GM23338 (cell line): Measurements from ENCODE around the gene AP3S1. TPM values are rescaled to one million over a fixed set of nuclear protein-coding genes. Genes with fewer than 3 reads are reported as not detected.

ENCODE experiments used
- ATAC-seq: fragments of 200-7000 bp; cut with Tn5 transposase; 3 replicates; pipeline ENCODE4 v1.9.1; 2020
- DNase-seq: peaks from one replicate; pipeline ENCODE4 v3.0.0-alpha.2; 2015; ENCODE audit warnings: low spot score
- H2AFZ ChIP-seq: fragments of 200-600 bp; sonication (generic); 2 replicates; pipeline ENCODE4 v1.8.0; 2016; ENCODE audit warnings: antibody characterized with exemption, mild to moderate bottlenecking, moderate library complexity
- H3F3A ChIP-seq: fragments of 200-600 bp; sonication (generic); replicated peaks from 2 replicates; pipeline ENCODE4 v1.8.0; 2017; ENCODE audit warnings: antibody characterized with exemption, mixed run types, low read depth
- H3K27ac ChIP-seq: fragments of 200-600 bp; sonication (generic); 2 replicates; pipeline ENCODE4 v1.6.1; 2016; ENCODE audit warnings: low read depth
- H3K27me3 ChIP-seq: fragments of 200-600 bp; sonication (generic); 2 replicates; pipeline ENCODE4 v1.8.0; 2016; ENCODE audit warnings: mild to moderate bottlenecking, mixed run types, moderate library complexity; ENCODE audit not compliant: insufficient read depth
- H3K36me3 ChIP-seq: fragments of 200-600 bp; sonication (generic); 2 replicates; pipeline ENCODE4 v1.8.0; 2016; ENCODE audit warnings: mild to moderate bottlenecking; ENCODE audit not compliant: insufficient read depth
- H3K4me1 ChIP-seq: fragments of 200-600 bp; sonication (generic); 2 replicates; pipeline ENCODE4 v1.8.0; 2016; ENCODE audit warnings: mild to moderate bottlenecking, moderate library complexity; ENCODE audit not compliant: insufficient read depth
- H3K4me2 ChIP-seq: fragments of 200-600 bp; sonication (generic); 2 replicates; pipeline ENCODE4 v1.7.1; 2017; ENCODE audit warnings: mixed run types
- H3K4me3 ChIP-seq: fragments of 200-600 bp; sonication (generic); 2 replicates; pipeline ENCODE4 v1.6.1; 2016; ENCODE audit warnings: mixed run types
- H3K79me2 ChIP-seq: fragments of 200-600 bp; sonication (generic); replicated peaks from 2 replicates; pipeline ENCODE4 v1.8.0; 2017; ENCODE audit warnings: mild to moderate bottlenecking; ENCODE audit not compliant: insufficient read depth
- H3K9me2 ChIP-seq: fragments of 200-600 bp; sonication (generic); 2 replicates; pipeline ENCODE4 v1.8.0; 2017; ENCODE audit not compliant: insufficient read depth
- H4K20me1 ChIP-seq: fragments of 200-600 bp; sonication (generic); replicated peaks from 2 replicates; pipeline ENCODE4 v1.8.0; 2017; ENCODE audit warnings: mild to moderate bottlenecking; ENCODE audit not compliant: insufficient read depth
- H3K27ac Mint-ChIP-seq: 2 replicates; pipeline ENCODE4 v1.8.0; 2020; ENCODE audit warnings: inconsistent platforms, mild to moderate bottlenecking, moderate library complexity, mixed read lengths
- H3K27me3 Mint-ChIP-seq: 3 replicates; pipeline ENCODE4 v1.8.0; 2022; ENCODE audit warnings: low read depth, mild to moderate bottlenecking, moderate library complexity, mixed read lengths, inconsistent platforms; ENCODE audit not compliant: insufficient read depth, poor library complexity
- H3K36me3 Mint-ChIP-seq: 3 replicates; pipeline ENCODE4 v1.8.0; 2021; ENCODE audit warnings: low read depth, mild to moderate bottlenecking, inconsistent platforms, moderate library complexity, mixed read lengths
- H3K4me1 Mint-ChIP-seq: 3 replicates; pipeline ENCODE4 v1.8.0; 2020; ENCODE audit warnings: mild to moderate bottlenecking, inconsistent platforms, mixed read lengths
- H3K4me3 Mint-ChIP-seq: 3 replicates; pipeline ENCODE4 v1.8.0; 2021; ENCODE audit warnings: moderate library complexity, mild to moderate bottlenecking, inconsistent platforms, mixed read lengths
- H3K9me3 Mint-ChIP-seq: 3 replicates; pipeline ENCODE4 v1.8.0; 2020; ENCODE audit warnings: moderate library complexity, mild to moderate bottlenecking, inconsistent platforms, mixed read lengths
- CREB1 ChIP-seq: fragments of 250-450 bp; sonication (Bioruptor Pico); IDR thresholded peaks from 2 replicates; pipeline ENCODE4 v1.5.0; 2020; ENCODE audit warnings: low read depth, mild to moderate bottlenecking, moderate library complexity
- EZH2phosphoT487 ChIP-seq: fragments of 200-600 bp; sonication (generic); IDR thresholded peaks from one replicate; pipeline ENCODE4 v1.8.1; 2018; ENCODE audit warnings: antibody characterized with exemption; ENCODE audit not compliant: unreplicated experiment
- POLR2AphosphoS5 ChIP-seq: IDR thresholded peaks from 2 replicates; pipeline ENCODE4 v1.6.1; 2016; ENCODE audit warnings: antibody characterized with exemption, low read depth
- ZNF114 ChIP-seq: fragments of 250-450 bp; sonication (Bioruptor Pico); IDR thresholded peaks from 2 replicates; pipeline ENCODE4 v1.5.0; 2020; ENCODE audit warnings: mild to moderate bottlenecking, moderate library complexity
- ZNF331 ChIP-seq: fragments of 250-450 bp; sonication (Bioruptor Pico); IDR thresholded peaks from 2 replicates; pipeline ENCODE4 v1.5.0; 2020; ENCODE audit warnings: low read depth, mild to moderate bottlenecking, moderate library complexity
- polyA plus RNA-seq: library from polyadenylated mRNA; unstranded; fragments of >200 nt; fragmentation: Nextera tagmentation; extraction: Ambion mirVana; gene quantifications from 2 replicates; pipeline ENCODE4 v1.2.1, GENCODE V29; 2016
- total RNA-seq: library from RNA; depleted of rRNA; stranded (reverse); fragments of >200 nt; shearing (Covaris generic); gene quantifications from 2 replicates; pipeline ENCODE4 v1.2.3, GENCODE V29; 2014
- TF ChIP-seq, protein P1 (sequence below): IDR thresholded peaks from one replicate; pipeline ENCODE4 v1.6.1; 2018; ENCODE audit warnings: antibody characterized with exemption; ENCODE audit not compliant: unreplicated experiment
- TF ChIP-seq, protein P2 (sequence below): IDR thresholded peaks from 2 replicates; pipeline ENCODE4 v1.6.1; 2016; ENCODE audit warnings: antibody characterized with exemption
- TF ChIP-seq, protein P3 (sequence below), 2 experiments: fragments of 200-600 bp in 1 of 2; sonication (generic) in 1 of 2; conservative IDR thresholded peaks; 2 replicates each; pipeline versions ENCODE4 v1.5.1 to v1.6.1; 2016 to 2017; ENCODE audit warnings: antibody characterized with exemption in 2 of 2, low read depth in 2 of 2, mild to moderate bottlenecking in 2 of 2, moderate library complexity in 1 of 2
- TF ChIP-seq, protein P4 (sequence below): fragments of 250-450 bp; sonication (Bioruptor Pico); IDR thresholded peaks from 2 replicates; pipeline ENCODE4 v1.5.0; 2020; ENCODE audit warnings: mild to moderate bottlenecking, moderate library complexity

Gene AP3S1
- total and polyA plus RNA-seq, 2 experiments from 2014 or later, result 143 to 232 TPM

DNA sequence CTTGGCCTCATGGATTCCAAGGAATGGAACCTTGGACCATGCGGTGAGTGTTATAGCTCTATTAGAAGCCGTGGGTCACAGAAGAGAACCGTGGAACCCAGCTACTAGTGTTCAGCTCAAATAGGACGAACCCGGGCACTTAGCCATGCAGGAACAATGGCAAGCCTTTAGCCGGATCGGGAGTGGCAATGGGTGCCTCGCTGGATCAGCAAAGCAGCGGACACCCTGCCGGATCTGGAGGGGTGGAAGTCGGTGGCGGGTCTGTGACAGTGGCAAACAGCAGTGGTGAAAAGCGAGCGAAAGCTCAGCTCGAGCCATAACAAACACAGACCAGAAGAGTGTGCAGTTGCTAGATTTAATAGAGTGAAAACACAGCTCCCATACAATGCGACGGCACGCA lies 22.9 kb upstream of the AP3S1 start (continued):
- TF ChIP-seq POLR2AphosphoS5, result no peak
- TF ChIP-seq, protein P1, sequence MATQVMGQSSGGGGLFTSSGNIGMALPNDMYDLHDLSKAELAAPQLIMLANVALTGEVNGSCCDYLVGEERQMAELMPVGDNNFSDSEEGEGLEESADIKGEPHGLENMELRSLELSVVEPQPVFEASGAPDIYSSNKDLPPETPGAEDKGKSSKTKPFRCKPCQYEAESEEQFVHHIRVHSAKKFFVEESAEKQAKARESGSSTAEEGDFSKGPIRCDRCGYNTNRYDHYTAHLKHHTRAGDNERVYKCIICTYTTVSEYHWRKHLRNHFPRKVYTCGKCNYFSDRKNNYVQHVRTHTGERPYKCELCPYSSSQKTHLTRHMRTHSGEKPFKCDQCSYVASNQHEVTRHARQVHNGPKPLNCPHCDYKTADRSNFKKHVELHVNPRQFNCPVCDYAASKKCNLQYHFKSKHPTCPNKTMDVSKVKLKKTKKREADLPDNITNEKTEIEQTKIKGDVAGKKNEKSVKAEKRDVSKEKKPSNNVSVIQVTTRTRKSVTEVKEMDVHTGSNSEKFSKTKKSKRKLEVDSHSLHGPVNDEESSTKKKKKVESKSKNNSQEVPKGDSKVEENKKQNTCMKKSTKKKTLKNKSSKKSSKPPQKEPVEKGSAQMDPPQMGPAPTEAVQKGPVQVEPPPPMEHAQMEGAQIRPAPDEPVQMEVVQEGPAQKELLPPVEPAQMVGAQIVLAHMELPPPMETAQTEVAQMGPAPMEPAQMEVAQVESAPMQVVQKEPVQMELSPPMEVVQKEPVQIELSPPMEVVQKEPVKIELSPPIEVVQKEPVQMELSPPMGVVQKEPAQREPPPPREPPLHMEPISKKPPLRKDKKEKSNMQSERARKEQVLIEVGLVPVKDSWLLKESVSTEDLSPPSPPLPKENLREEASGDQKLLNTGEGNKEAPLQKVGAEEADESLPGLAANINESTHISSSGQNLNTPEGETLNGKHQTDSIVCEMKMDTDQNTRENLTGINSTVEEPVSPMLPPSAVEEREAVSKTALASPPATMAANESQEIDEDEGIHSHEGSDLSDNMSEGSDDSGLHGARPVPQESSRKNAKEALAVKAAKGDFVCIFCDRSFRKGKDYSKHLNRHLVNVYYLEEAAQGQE, result no peak
- TF ChIP-seq, protein P2, sequence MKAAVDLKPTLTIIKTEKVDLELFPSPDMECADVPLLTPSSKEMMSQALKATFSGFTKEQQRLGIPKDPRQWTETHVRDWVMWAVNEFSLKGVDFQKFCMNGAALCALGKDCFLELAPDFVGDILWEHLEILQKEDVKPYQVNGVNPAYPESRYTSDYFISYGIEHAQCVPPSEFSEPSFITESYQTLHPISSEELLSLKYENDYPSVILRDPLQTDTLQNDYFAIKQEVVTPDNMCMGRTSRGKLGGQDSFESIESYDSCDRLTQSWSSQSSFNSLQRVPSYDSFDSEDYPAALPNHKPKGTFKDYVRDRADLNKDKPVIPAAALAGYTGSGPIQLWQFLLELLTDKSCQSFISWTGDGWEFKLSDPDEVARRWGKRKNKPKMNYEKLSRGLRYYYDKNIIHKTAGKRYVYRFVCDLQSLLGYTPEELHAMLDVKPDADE, result no peak
- TF ChIP-seq EZH2phosphoT487, result no peak
- no peak for TF ChIP-seq ZNF114 (CRISPR knock-in tag)
- TF ChIP-seq, protein P3, sequence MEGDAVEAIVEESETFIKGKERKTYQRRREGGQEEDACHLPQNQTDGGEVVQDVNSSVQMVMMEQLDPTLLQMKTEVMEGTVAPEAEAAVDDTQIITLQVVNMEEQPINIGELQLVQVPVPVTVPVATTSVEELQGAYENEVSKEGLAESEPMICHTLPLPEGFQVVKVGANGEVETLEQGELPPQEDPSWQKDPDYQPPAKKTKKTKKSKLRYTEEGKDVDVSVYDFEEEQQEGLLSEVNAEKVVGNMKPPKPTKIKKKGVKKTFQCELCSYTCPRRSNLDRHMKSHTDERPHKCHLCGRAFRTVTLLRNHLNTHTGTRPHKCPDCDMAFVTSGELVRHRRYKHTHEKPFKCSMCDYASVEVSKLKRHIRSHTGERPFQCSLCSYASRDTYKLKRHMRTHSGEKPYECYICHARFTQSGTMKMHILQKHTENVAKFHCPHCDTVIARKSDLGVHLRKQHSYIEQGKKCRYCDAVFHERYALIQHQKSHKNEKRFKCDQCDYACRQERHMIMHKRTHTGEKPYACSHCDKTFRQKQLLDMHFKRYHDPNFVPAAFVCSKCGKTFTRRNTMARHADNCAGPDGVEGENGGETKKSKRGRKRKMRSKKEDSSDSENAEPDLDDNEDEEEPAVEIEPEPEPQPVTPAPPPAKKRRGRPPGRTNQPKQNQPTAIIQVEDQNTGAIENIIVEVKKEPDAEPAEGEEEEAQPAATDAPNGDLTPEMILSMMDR (conservative IDR thresholded peaks at IDR 0.05; ENCODE audit: low read depth in 2 of 2), result no peak
- TF ChIP-seq ZNF331, result no peak

DNA sequence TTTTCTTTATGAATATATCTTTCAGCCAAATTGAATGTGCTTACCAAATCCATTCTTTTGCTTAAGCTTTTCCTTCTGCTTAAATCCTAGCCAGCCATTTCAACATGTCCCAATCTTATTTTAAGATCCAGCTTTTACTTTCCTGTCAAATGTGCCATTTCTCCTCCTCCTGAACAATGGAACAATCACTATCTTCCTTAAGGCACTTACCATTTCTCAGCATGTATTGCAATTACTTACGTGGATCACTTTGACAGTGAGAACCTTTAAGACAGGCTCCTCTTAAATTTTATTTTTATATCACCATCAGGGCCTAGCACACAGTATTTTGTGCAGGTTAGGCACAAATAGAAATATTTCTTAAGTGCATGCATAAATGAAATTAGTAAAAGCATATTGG lies 20.9 kb upstream of the AP3S1 start:
- no peaks in the 10 kb centered on the region for H4K20me1 ChIP-seq
- peaks cover 7% of the 10 kb centered on the region for H3K9me2 ChIP-seq
- peaks cover 13% of the 10 kb centered on the region for H3K9me3 Mint-ChIP-seq
- peaks cover 12% of the 10 kb centered on the region; the same call in 2 of the 3 replicates for H3K4me1 Mint-ChIP-seq
- H3K27ac ChIP-seq, result no peak overlapping the region
- H3K4me3 ChIP-seq, result no peak overlapping the region
- peaks cover 4% of the 10 kb centered on the region for H3K27me3 ChIP-seq
- no peak overlapping the region for H3K4me3 Mint-ChIP-seq
- no peaks in the 10 kb centered on the region for H3K36me3 ChIP-seq
- H3K4me2 ChIP-seq, result no peak overlapping the region
- H3K27ac Mint-ChIP-seq, result no peak overlapping the region
- no peaks in the 10 kb centered on the region; the same call in 1 of the 2 replicates for H3K4me1 ChIP-seq
- no peaks in the 10 kb centered on the region for H3F3A ChIP-seq
- H3K79me2 ChIP-seq, result no peaks in the 10 kb centered on the region
- peaks cover 5% of the 10 kb centered on the region for H3K27me3 Mint-ChIP-seq
- DNase-seq (no peak), ATAC-seq (no peak)
- no peak overlapping the region for H2AFZ ChIP-seq
- H3K36me3 Mint-ChIP-seq, result peaks cover 3% of the 10 kb centered on the region; the same call in 1 of the 3 replicates
- TF ChIP-seq, protein P2, result no peak
- TF ChIP-seq, protein P4, sequence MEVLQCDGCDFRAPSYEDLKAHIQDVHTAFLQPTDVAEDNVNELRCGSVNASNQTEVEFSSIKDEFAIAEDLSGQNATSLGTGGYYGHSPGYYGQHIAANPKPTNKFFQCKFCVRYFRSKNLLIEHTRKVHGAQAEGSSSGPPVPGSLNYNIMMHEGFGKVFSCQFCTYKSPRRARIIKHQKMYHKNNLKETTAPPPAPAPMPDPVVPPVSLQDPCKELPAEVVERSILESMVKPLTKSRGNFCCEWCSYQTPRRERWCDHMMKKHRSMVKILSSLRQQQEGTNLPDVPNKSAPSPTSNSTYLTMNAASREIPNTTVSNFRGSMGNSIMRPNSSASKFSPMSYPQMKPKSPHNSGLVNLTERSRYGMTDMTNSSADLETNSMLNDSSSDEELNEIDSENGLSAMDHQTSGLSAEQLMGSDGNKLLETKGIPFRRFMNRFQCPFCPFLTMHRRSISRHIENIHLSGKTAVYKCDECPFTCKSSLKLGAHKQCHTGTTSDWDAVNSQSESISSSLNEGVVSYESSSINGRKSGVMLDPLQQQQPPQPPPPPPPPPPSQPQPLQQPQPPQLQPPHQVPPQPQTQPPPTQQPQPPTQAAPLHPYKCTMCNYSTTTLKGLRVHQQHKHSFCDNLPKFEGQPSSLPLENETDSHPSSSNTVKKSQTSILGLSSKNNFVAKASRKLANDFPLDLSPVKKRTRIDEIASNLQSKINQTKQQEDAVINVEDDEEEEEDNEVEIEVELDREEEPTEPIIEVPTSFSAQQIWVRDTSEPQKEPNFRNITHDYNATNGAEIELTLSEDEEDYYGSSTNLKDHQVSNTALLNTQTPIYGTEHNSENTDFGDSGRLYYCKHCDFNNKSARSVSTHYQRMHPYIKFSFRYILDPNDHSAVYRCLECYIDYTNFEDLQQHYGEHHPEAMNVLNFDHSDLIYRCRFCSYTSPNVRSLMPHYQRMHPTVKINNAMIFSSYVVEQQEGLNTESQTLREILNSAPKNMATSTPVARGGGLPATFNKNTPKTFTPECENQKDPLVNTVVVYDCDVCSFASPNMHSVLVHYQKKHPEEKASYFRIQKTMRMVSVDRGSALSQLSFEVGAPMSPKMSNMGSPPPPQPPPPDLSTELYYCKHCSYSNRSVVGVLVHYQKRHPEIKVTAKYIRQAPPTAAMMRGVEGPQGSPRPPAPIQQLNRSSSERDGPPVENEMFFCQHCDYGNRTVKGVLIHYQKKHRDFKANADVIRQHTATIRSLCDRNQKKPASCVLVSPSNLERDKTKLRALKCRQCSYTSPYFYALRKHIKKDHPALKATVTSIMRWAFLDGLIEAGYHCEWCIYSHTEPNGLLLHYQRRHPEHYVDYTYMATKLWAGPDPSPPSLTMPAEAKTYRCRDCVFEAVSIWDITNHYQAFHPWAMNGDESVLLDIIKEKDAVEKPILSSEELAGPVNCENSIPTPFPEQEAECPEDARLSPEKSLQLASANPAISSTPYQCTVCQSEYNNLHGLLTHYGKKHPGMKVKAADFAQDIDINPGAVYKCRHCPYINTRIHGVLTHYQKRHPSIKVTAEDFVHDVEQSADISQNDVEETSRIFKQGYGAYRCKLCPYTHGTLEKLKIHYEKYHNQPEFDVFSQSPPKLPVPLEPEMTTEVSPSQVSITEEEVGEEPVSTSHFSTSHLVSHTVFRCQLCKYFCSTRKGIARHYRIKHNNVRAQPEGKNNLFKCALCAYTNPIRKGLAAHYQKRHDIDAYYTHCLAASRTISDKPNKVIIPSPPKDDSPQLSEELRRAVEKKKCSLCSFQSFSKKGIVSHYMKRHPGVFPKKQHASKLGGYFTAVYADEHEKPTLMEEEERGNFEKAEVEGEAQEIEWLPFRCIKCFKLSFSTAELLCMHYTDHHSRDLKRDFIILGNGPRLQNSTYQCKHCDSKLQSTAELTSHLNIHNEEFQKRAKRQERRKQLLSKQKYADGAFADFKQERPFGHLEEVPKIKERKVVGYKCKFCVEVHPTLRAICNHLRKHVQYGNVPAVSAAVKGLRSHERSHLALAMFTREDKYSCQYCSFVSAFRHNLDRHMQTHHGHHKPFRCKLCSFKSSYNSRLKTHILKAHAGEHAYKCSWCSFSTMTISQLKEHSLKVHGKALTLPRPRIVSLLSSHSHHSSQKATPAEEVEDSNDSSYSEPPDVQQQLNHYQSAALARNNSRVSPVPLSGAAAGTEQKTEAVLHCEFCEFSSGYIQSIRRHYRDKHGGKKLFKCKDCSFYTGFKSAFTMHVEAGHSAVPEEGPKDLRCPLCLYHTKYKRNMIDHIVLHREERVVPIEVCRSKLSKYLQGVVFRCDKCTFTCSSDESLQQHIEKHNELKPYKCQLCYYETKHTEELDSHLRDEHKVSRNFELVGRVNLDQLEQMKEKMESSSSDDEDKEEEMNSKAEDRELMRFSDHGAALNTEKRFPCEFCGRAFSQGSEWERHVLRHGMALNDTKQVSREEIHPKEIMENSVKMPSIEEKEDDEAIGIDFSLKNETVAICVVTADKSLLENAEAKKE, result no peak
- no peak for TF ChIP-seq CREB1
